WTC11 (cell line): ENCODE data around the gene UGT1A5. TPM values are rescaled to one million over a fixed set of nuclear protein-coding genes. Genes with fewer than 3 reads are reported as not detected.

Experiments
- total RNA-seq: library from RNA; stranded (reverse); gene quantifications from 3 replicates; pipeline ENCODE4 v1.2.3, GENCODE V29; 2021

Gene UGT1A5
- total RNA-seq, 1 experiment from 2014 or later: not detected

Other genes with a start within 250 kb of the UGT1A5 start
- gene USP40, start 146.1 kb upstream of the UGT1A5 start, total RNA-seq: 9.7 to 13.6 TPM (median 10.3 TPM) in 3 replicates
- 0.11 to 0.13 TPM in 2 of 3 replicates, not detected in the other for gene UGT1A8, start 95.3 kb upstream of the UGT1A5 start, total RNA-seq
- 0.11 to 0.18 TPM in 2 of 3 replicates, not detected in the other for gene UGT1A10, start 76.5 kb upstream of the UGT1A5 start, total RNA-seq
- gene UGT1A9, start 41.0 kb upstream of the UGT1A5 start, total RNA-seq: not detected in 3 replicates
- not detected in 3 replicates for gene UGT1A7, start 31.0 kb upstream of the UGT1A5 start, total RNA-seq
- gene UGT1A6, start 20.0 kb upstream of the UGT1A5 start, total RNA-seq: 0.53 TPM in 1 of 3 replicates, not detected in the others
- 0.14 to 0.22 TPM in 2 of 3 replicates, not detected in the other for gene UGT1A4, start 5.8 kb downstream of the UGT1A5 start, total RNA-seq
- gene UGT1A3, start 16.1 kb downstream of the UGT1A5 start, total RNA-seq: not detected in 3 replicates
- gene UGT1A1, start 47.4 kb downstream of the UGT1A5 start, total RNA-seq: 0.11 TPM in 1 of 3 replicates, not detected in the others
- 0.16 TPM in 1 of 3 replicates, not detected in the others for gene MROH2A, start 65.4 kb downstream of the UGT1A5 start, total RNA-seq
- 64.2 to 83.7 TPM (median 67.5 TPM) in 3 replicates for gene HJURP, start 141.6 kb downstream of the UGT1A5 start, total RNA-seq
- 0.26 TPM in 1 of 3 replicates, not detected in the others for gene TRPM8, start 204.5 kb downstream of the UGT1A5 start, total RNA-seq